Mesenchymal stem cell (in vitro differentiated cells and primary cell): ENCODE measurements around the gene TTC7B.
"Not testable (repeated sequence)": the region's sequence is repeated elsewhere in the genome, so short reads cannot be mapped to it uniquely, and the experiment has no call there.

ENCODE experiments used
- DNase-seq: peaks from one replicate; pipeline ENCODE4 v3.0.0-alpha.2; 2013
- H2AFZ ChIP-seq: one replicate; pipeline ENCODE4 v1.6.1; 2013; ENCODE audit warnings: low read depth, mild to moderate bottlenecking, control low read depth, inconsistent platforms, low read length, moderate library complexity
- H2AK5ac ChIP-seq: 2 replicates; pipeline ENCODE4 v1.6.1; 2013; ENCODE audit warnings: low read length, moderate library complexity, mild to moderate bottlenecking, inconsistent platforms; ENCODE audit not compliant: severe bottlenecking
- H2BK120ac ChIP-seq: one replicate; pipeline ENCODE4 v1.6.1; 2013; ENCODE audit warnings: low read depth, mild to moderate bottlenecking, inconsistent platforms, low read length, moderate library complexity
- H2BK12ac ChIP-seq, 2 experiments: one replicate each; pipeline ENCODE4 v1.6.1; 2013; ENCODE audit warnings: inconsistent platforms in 2 of 2, low read length in 2 of 2, mild to moderate bottlenecking in 2 of 2, moderate library complexity in 2 of 2, control low read depth in 1 of 2
- H2BK15ac ChIP-seq: one replicate; pipeline ENCODE4 v1.6.1; 2013; ENCODE audit warnings: mild to moderate bottlenecking, low read depth, inconsistent platforms; ENCODE audit not compliant: poor library complexity, severe bottlenecking
- H2BK5ac ChIP-seq: 2 replicates; pipeline ENCODE4 v1.6.1; 2013; ENCODE audit warnings: low read depth, mild to moderate bottlenecking, low read length, control low read depth, inconsistent platforms; ENCODE audit not compliant: poor library complexity, severe bottlenecking
- H3K14ac ChIP-seq, 2 experiments: one replicate each; pipeline ENCODE4 v1.6.1; 2013; ENCODE audit warnings: inconsistent platforms in 2 of 2, low read length in 2 of 2, control low read depth in 1 of 2, mild to moderate bottlenecking in 1 of 2, moderate library complexity in 1 of 2
- H3K18ac ChIP-seq, 2 experiments: one replicate each; pipeline ENCODE4 v1.6.1; 2013; ENCODE audit warnings: inconsistent platforms in 2 of 2, low read length in 2 of 2, control low read depth in 1 of 2, low read depth in 1 of 2, mild to moderate bottlenecking in 1 of 2
- H3K23ac ChIP-seq, 2 experiments: one replicate each; pipeline ENCODE4 v1.6.1; 2013; ENCODE audit warnings: inconsistent platforms in 2 of 2, low read length in 2 of 2, mild to moderate bottlenecking in 2 of 2, moderate library complexity in 2 of 2, control low read depth in 1 of 2
- H3K27ac ChIP-seq: 2 replicates; pipeline ENCODE4 v1.5.1; 2013; ENCODE audit warnings: mild to moderate bottlenecking, moderate library complexity, low read length, control low read depth, inconsistent platforms; ENCODE audit not compliant: poor library complexity, severe bottlenecking
- H3K27me3 ChIP-seq, 2 experiments: 2 replicates each; pipeline versions ENCODE4 v1.6.1 to v1.7.0; 2013; ENCODE audit warnings: low read length in 2 of 2, mild to moderate bottlenecking in 2 of 2, moderate library complexity in 2 of 2, control low read depth in 1 of 2, inconsistent platforms in 1 of 2; ENCODE audit not compliant: control insufficient read depth in 1 of 2, insufficient read depth in 1 of 2
- H3K36me3 ChIP-seq, 2 experiments: 2 replicates each; pipeline versions ENCODE4 v1.6.1 to v1.7.0; 2013; ENCODE audit warnings: low read length in 2 of 2, control low read depth in 1 of 2, inconsistent platforms in 1 of 2, low read depth in 1 of 2, mild to moderate bottlenecking in 1 of 2; ENCODE audit not compliant: insufficient read depth in 2 of 2, control insufficient read depth in 1 of 2
- H3K4ac ChIP-seq, 2 experiments: one replicate each; pipeline ENCODE4 v1.6.1; 2013; ENCODE audit warnings: inconsistent platforms in 2 of 2, low read length in 2 of 2, mild to moderate bottlenecking in 2 of 2, moderate library complexity in 2 of 2, control low read depth in 1 of 2, low read depth in 1 of 2
- H3K4me1 ChIP-seq: 2 replicates; pipeline ENCODE4 v1.6.1; 2013; ENCODE audit warnings: low read depth, low read length, control low read depth; ENCODE audit not compliant: control insufficient read depth, insufficient read depth
- H3K4me2 ChIP-seq: 2 replicates; pipeline ENCODE4 v1.6.1; 2013; ENCODE audit warnings: low read length, mild to moderate bottlenecking, inconsistent platforms; ENCODE audit not compliant: poor library complexity, severe bottlenecking
- H3K4me3 ChIP-seq, 2 experiments: 2 replicates each; pipeline versions ENCODE4 v1.5.1 to v1.7.0; 2013; ENCODE audit warnings: low read length in 2 of 2, mild to moderate bottlenecking in 2 of 2, control low read depth in 1 of 2, low read depth in 1 of 2; ENCODE audit not compliant: insufficient read depth in 1 of 2
- H3K79me1 ChIP-seq: replicated peaks from 2 replicates; pipeline ENCODE4 v1.6.1; 2013; ENCODE audit warnings: mild to moderate bottlenecking, control low read depth, low read length, inconsistent platforms; ENCODE audit not compliant: poor library complexity, severe bottlenecking
- H3K9ac ChIP-seq: 2 replicates; pipeline ENCODE4 v1.7.0; 2013; ENCODE audit warnings: mild to moderate bottlenecking, low read length, moderate library complexity
- H3K9me3 ChIP-seq: 2 replicates; pipeline ENCODE4 v1.7.0; 2013; ENCODE audit warnings: mild to moderate bottlenecking, low read length; ENCODE audit not compliant: control insufficient read depth
- H4K8ac ChIP-seq: one replicate; pipeline ENCODE4 v1.6.1; 2013; ENCODE audit warnings: inconsistent platforms, mild to moderate bottlenecking, low read length, moderate library complexity
- H4K91ac ChIP-seq: one replicate; pipeline ENCODE4 v1.6.1; 2013; ENCODE audit warnings: mild to moderate bottlenecking, low read length, inconsistent platforms
- WGBS: methylation state at CpG from one replicate; pipeline ENCODE4 v1.1.7; 2013; ENCODE audit warnings: mixed read lengths; 5-methylcytosine and 5-hydroxymethylcytosine counted together

TTC7B gene

DNA sequence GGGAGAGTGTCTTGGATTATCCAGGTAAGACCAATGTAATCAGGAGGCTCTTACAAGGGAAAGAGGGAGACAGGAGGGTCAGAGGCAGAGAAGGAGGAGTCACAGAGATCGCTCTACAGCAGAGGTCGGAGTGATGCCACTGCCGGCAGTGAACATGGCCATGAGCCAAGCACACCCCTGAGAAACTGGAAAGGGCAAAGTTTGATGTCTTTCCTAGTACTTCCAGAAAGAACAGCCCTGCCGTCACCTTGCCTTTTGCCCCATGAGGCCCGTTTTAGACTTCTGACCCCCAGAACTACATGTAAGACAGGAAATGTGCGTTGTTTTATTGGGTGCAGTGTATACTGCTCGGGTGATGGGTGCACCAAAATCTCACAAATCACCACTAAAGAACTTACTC is 285.7 kb downstream of the TTC7B start:
- H2BK15ac ChIP-seq: no peak overlapping the region
- 98% methylated on average over 6 of the region's 7 CpGs for WGBS
- no peak overlapping the region for H3K14ac ChIP-seq
- H2BK5ac ChIP-seq: no peak overlapping the region
- H3K18ac ChIP-seq: no peak overlapping the region
- no peak overlapping the region for H4K8ac ChIP-seq
- H4K91ac ChIP-seq: no peak overlapping the region
- H3K4me3 ChIP-seq: no peak overlapping the region
- H3K4ac ChIP-seq: no peak overlapping the region
- H2BK12ac ChIP-seq: no peak overlapping the region
- peaks cover 15% of the 10 kb centered on the region for H3K4me1 ChIP-seq
- no peaks in the 10 kb centered on the region for H3K79me1 ChIP-seq
- DNase-seq: no peak
- H3K4me2 ChIP-seq: no peak overlapping the region
- H3K27me3 ChIP-seq: no peaks in the 10 kb centered on the region
- H3K9ac ChIP-seq: no peak overlapping the region
- H2AK5ac ChIP-seq: no peak overlapping the region
- H3K27ac ChIP-seq: no peak overlapping the region
- no peak overlapping the region for H2BK120ac ChIP-seq
- no peak overlapping the region for H3K23ac ChIP-seq
- H3K9me3 ChIP-seq: peaks cover 6% of the 10 kb centered on the region
- no peaks in the 10 kb centered on the region for H3K36me3 ChIP-seq
- H2AFZ ChIP-seq: no peak overlapping the region

DNA sequence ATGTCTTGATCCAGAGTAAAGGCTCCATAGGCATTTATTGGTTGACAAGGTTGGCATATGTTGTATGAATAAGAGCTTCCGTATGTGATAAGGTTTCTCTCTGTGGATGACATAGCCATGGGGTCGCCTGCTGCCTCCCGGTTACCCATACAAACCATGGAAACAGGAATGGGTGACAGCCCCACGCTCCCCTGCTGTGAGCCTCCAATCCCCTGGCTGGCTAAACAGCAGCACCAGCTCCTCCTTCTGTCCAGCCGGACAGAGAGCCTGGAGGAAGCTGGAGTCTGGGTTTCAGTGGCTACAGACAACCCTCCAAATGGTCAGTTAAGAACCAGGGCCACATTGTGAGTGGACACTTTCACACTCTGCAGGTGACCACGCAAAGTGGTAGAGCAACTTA is 288.3 kb downstream of the TTC7B start:
- H2BK5ac ChIP-seq: no peak overlapping the region
- H3K23ac ChIP-seq: no peak overlapping the region
- H2BK12ac ChIP-seq: no peak overlapping the region
- no peak overlapping the region for H3K4ac ChIP-seq
- H4K8ac ChIP-seq: no peak overlapping the region
- peaks cover 11% of the 10 kb centered on the region for H3K4me1 ChIP-seq
- no peaks in the 10 kb centered on the region for H3K79me1 ChIP-seq
- 96% methylated on average over 6 of the region's 6 CpGs for WGBS
- DNase-seq: no peak
- no peak overlapping the region for H2BK15ac ChIP-seq
- no peak overlapping the region for H3K18ac ChIP-seq
- H3K4me3 ChIP-seq: no peak overlapping the region
- H2AFZ ChIP-seq: no peak overlapping the region
- H2BK120ac ChIP-seq: no peak overlapping the region
- no peak overlapping the region for H3K9ac ChIP-seq
- no peak overlapping the region for H3K4me2 ChIP-seq
- no peak overlapping the region for H2AK5ac ChIP-seq
- H3K14ac ChIP-seq: no peak overlapping the region
- H3K27ac ChIP-seq: no peak overlapping the region
- no peak overlapping the region for H4K91ac ChIP-seq
- H3K27me3 ChIP-seq: peaks cover 0 to under 1% of the 10 kb centered on the region in 2 experiments
- H3K9me3 ChIP-seq: peaks cover 6% of the 10 kb centered on the region
- no peaks in the 10 kb centered on the region for H3K36me3 ChIP-seq

DNA sequence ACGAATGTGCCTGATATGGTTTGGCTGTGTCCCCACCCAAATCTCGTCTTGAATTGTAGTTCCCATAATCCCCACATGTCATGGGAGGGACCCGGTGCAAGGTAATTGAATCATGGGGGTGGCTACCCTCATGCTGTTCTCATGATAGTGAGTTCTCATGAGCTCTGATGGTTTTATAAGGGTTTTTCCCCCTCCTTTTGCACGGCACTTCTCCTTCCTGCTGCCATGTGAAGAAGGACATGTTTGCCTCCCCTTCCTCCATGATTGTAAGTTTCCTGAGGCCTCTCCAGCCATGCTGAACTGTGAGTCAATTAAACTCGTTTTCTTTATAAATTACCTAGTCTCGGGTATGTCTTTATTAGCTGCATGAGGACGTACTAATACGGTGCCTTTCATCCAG is 289.7 kb downstream of the TTC7B start:
- H2BK12ac ChIP-seq, H3K9ac ChIP-seq, DNase-seq, H2BK5ac ChIP-seq, H2AK5ac ChIP-seq, H3K4me3 ChIP-seq, H2BK120ac ChIP-seq, H3K27ac ChIP-seq, H2AFZ ChIP-seq, H3K9me3 ChIP-seq, H2BK15ac ChIP-seq, H3K79me1 ChIP-seq, H3K18ac ChIP-seq, H3K23ac ChIP-seq, H3K36me3 ChIP-seq, H4K91ac ChIP-seq, H3K4ac ChIP-seq, H3K14ac ChIP-seq, H4K8ac ChIP-seq, H3K4me2 ChIP-seq: not testable (repeated sequence)
- peaks cover 17% of the 10 kb centered on the region for H3K4me1 ChIP-seq
- WGBS: 79% methylated on average over 7 of the region's 8 CpGs
- H3K27me3 ChIP-seq: peaks cover 2 to 15% of the 10 kb centered on the region in 2 experiments

DNA sequence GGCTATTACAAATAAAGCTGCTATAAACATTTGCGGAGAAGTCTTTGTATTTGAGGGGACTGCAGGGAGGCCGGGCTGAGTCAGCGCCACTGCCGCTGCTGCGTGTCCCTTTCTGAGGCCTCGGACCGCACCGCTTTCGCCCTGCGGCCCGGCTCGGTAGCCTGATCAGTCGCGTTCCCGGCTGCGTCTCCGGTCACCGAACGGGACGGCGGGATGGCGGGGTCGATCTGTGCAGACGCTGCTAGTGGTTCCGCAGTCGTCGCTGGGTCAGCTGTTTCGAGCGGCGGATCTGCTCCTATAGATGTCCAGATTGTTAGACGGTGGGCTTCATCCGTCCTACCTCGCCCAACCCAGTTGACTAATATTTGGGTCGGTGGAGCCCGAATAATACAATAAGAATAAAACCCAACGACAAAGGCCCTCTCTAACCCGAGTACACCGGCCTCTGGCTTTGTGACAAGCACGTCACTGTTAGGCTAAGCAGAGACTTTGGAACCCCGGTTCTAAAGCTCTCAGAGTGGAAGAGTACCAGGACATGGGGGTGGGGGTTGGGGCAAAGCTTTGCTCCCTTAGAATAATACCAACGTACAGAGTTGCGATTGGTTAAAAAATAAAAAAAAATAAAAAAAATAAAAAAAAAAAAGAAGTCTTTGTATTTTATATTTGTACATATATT is 290.7 kb downstream of the TTC7B start:
- H3K4ac ChIP-seq, H2AFZ ChIP-seq, H2BK120ac ChIP-seq, H3K36me3 ChIP-seq, H3K4me2 ChIP-seq, H3K79me1 ChIP-seq, H4K91ac ChIP-seq, H3K14ac ChIP-seq, H3K27ac ChIP-seq, DNase-seq, H2BK5ac ChIP-seq, H4K8ac ChIP-seq, H3K23ac ChIP-seq, H2BK12ac ChIP-seq, H3K4me3 ChIP-seq, H2AK5ac ChIP-seq, H3K9me3 ChIP-seq, H3K18ac ChIP-seq, H3K9ac ChIP-seq, H2BK15ac ChIP-seq: not testable (repeated sequence)
- peaks cover 24% of the 10 kb centered on the region for H3K4me1 ChIP-seq
- H3K27me3 ChIP-seq: peaks cover 5 to 25% of the 10 kb centered on the region in 2 experiments
- WGBS: 96% methylated on average over 7 of the region's 42 CpGs
